Colon (tissue), 2 donors: ENCODE measurements around the gene NDUFA13.

Source experiments
- FAIRE-seq: peaks from 2 replicates; lab custom pipeline; 2012; peaks lifted over from hg19 to GRCh38; lab: Jason Lieb, UNC
- donor health status: control.
- donor health status: control.

Gene NDUFA13

DNA sequence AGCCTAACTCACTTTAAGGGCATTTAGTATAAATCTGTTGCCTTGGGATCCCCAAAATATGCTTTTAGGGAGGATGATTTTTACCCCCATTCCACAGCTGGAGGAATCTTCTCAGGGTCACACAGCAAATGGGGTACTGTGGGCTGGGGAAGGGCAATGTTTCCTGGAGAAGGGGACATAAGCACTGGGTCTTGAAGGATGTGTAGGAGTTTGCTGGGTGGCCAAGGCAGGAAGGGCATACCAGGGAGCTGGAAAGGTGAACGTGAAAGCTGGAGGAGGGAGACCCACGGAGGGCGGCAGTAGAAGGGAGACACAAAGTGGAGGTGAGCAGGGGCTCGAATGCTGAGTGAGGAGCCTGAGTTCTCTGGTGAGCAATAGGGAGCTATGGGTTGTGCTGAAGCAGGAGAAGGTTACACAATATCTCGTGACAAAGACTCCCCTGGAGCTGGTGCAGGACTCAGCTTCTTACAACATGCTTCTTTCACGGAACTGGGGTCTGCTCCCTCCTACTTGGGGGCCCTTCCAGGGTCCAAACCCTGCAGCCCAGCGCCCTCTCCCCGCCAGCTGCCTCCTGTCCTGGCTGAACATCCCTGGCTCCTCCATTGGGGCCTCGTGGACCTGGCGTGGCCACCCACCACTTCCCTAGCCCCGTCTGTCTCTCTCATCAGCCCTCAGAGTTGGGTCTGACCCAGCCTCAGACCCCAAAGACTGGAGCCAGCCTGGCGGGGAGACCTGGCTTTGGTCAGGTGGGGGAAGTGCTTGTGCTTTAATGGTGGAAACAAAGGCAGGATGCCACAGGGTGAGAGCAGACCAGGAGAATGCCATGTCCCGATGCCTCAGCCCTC lies 33.1 kb downstream of the NDUFA13 start:
- FAIRE-seq, result no peak

DNA sequence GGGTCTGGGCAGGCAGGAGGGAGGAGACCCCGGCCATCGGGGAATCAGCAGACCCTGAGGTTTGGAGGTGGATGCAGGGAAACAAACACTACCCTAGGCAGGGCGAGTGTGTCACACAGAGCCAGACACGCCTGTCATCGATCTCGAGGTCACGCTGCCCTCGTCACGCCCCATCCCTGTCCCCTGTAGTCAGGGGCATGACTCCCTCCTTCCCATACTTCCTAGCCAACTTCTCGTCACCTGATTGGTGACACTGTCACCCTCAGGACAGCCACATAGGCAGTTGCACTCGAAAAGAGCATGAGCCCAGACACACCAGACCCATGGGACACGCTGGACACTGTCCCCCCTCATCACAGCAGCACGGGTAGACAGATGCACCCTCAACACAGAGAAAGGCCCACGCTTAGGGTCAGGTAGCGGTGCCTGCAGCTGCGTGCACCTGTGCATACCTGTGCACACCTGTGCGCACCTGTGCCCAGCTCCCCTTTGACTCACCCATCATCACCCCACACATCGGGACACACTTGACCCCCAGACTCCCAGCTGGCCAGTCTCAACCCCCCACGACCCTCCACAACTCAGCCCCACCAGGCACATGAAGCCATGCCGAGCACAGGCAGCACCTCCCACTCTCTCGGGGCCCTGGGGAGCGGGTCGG lies 33.9 kb downstream of the NDUFA13 start:
- no peak for FAIRE-seq

DNA sequence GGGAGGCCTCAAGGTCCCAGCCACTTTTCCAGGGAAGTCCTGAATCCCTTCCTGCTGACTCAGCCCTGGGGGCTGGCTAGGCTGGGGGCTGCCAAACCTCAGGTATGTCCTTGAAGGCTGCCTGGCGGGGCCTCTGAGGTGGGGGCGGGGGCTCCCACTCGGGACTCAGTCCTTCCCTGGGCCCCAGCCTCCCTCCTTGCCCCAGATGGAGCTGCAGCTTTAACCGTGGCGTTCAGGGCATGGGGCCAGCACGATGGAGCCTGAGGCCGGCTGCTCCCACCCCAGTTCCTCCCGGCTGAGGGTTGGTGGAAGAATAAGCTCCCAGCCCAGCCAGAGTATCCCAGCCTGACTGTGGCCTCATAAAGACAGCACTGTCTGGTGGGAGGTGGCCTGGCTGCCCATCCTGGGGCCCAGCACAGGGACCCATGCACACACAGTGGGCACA lies 34.5 kb downstream of the NDUFA13 start:
- FAIRE-seq, result no peak

DNA sequence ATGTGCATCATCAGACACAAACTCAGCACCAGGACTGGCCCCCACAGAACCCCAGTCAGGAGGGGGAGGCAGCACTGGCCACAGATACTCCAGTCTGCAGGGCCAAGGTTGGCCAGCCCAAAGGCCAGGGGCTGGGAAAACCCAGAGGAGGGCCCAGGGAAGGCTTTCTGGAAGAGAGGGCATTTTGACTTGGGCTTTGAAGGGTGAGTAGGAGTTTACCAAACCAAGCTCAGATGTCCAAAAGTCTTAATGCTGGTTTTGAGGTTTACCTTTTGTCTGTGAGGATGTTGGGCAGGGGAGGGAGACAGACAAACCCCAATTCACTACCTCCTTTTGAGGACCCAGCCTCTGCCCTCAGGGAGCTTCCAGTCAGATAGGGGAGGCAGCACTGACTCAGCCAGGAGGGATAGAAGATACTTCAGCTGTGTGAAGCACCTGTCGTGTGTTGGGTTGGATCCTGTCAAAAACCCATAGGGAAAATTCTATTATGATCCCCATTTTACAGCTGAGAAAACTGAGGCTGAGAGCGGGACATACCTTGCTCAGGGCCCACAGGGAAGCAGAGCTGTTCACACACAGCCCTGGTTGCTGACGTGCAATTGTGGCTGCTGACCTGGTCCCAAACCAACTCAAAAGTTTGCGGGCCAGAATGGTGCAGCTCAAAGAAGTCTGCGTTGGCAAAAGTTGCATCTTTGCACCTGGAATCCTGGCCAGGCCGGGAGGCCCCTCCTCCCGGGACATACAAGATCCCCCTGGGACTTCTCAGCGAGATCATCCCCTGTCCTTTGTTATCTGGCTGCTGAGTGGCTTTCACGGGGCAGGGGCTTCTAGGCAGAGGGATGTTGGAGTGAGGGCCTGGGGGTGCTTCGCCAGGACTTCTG lies 35.2 kb downstream of the NDUFA13 start:
- no peak for FAIRE-seq

DNA sequence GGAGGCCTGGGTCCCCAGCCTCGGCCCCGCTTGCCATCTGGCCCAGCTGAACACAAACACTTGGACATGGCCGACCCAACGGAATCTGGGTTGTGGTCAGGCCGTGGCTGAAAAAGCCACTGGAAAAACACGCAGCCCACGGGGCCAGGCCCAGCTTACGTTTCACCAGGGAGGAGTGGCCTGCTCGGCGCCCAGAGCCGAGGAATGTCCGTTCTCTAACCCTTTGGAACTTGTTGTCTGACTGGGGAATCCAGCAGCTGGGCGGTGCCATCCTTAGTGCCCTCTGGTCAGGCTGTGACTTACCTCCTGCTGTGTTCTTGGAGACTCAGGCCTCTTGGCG lies 35.8 kb downstream of the NDUFA13 start:
- no peak for FAIRE-seq

DNA sequence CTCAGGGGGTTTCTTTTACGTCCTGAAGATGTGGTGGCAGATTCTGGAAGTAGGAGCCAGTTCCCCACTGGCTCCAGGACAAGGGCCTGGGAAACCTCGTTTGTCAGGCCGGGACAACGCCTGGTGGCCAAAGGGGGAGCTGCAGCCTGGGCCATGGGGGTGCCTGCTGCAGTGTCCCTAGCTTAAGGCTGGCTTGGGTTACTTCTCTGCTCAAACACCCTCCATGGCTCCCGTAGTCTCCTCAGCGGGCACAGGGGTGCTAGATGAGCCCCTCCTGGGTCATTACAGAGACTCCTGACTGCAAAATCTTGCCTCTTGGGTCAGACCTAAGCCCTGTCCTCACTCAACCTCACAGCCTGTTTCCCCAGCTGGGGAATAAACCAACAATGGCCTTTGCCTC lies 36.8 kb downstream of the NDUFA13 start:
- FAIRE-seq, result no peak

DNA sequence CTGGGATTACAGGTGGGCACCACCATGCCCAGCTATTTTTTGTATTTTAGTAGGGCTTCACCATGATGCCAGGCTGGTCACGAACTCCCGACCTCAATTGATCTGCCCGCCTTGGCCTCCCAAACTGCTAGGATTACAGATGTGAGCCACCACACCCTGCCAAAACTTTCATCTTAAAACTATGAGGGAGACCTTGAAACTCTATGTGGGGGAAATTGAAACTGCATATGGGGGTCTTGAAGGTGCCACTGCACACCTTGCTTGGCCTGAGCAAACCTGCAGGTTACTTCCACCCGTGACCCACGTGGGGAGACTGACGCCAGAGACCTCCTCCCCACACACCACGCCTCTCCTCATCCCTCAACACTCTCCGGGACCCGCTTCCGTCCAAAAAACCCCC lies 37.6 kb downstream of the NDUFA13 start:
- no peak for FAIRE-seq

DNA sequence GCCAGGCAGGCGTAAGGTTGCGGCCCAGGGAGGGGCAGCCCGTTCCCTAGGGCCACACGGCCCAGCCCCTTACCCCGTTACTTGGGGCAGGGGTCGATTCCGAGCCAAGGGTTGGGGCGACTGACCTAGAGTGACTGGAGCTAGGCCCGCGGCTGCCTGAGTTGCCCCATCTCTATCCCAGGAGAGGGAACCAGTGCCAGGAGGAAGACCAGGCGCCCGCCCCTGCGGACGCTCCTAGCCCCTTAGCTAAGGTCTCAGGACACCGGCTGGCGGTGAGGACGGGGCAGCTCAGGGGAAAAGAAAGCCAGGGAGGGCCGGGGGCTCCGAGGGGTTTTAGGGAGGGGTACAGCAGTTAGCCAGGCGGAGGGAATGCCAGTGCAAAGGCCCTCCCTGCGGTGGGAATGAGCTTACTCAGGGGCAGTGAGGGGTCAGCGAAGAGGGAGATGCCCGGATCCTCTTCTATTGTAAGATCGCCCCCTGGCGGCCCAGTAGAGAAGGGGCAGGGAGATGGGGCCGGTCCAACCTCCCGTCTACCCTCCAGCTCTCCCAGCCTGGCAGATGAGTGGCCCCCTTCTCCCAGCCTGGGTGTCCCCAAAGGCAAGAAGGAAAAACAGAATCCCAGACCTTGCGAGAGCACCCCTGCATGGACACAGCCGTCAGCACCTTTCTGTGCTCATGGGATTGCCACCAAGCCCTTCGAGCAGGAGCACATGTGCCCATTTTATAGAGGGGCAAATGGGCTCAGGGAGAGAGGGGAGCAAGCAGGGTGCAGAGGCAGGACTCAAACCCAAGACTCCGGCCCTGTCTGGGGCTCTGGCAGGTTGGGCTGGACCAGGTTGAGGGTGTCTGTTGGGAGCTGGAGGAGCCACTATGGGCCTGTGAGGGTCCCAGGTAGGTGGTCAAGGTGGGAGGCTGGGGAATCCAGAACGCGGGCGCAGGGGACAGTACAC lies 38.3 kb downstream of the NDUFA13 start:
- no peak for FAIRE-seq

DNA sequence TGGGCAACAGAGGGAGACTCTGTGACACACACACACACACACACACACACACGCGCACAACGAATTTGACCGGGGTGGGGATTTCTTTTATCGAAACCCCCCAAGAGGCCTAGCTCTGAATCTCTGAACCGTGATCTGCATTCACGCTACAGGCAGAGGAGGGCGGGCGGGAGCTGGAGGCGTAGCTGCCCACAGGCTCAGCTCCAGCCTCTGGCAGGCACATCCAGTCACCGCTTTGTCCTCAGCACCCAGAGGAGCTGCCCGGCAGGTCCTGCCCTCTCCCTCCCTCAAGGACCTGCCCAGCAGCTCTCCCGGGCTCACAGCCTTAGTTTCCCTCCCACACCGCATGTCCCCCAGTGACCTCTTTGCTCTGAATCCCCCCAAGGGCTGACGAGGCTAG lies 42.0 kb downstream of the NDUFA13 start:
- FAIRE-seq, result no peak

DNA sequence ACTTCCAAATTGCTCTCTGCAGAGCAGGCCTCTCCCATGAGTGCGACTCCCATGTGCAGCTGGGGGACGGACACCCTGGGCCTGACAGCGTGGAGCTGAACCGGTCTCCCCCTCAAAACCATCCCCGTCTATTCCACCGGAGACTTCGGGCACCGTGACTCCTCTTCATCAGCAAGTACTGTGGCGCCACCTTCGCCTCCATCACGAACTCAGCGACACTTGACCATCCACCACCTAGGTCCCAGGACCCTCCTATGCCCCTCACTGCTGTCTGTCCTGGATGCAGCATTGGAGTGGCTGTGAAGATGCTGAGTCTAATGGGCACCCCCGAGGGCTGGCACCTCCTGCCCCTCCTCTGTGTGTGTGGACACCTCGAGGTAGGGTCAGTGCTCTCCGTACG lies 42.6 kb downstream of the NDUFA13 start:
- no peak for FAIRE-seq

DNA sequence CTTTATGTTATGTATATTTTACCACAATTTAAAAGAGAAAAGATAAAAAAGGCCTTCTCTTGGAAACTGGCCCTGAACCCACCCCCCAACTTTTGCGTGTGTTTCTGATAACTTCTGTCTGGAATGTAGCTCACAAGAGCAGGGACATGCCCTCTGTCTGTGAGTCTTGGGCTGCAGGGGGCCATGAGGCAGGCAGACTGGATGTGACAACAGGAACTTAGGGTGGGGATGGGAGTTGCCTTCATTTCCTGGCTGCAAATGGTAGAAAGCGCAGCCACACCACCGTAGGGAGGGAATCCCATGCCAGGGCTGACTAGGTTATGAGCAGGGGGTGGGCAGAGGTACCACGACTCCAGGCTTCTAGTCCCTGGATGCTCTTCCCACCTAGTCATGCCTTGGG lies 43.9 kb downstream of the NDUFA13 start:
- FAIRE-seq, result no peak

DNA sequence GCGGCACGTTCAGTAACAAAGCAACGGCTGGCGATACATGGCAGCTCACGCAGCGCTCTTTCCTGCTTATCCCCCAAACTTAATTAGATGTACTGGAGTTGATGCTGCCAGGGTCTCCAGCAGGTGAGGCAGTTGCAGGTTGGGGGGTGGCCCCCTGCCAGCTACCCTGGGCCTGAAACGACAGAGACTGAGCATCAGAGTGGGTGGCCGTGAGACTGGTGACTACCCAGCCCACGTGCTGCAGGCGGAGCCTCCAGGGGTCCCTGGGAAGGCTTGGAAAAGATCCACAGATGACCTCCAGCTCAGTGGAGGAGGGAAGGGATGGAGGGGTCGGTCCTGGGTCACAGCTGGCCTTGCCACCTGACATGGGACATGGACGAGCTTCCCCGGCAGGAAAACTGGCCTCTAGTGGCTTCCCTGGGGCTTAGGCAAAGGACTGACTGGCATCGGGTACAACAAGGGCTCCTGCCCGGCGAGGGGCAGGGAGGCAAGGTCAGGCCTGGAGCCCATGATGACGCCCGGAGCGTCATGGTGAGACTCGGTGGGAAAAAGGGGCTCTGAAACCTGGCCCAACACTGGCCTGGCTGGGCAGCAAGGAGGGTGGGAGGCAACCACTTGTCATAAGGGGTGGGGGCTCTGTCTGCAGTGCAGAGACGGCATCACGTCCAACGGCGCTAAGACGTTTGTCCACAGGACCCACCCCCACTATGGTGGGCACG lies 46.1 kb downstream of the NDUFA13 start:
- no peak for FAIRE-seq

DNA sequence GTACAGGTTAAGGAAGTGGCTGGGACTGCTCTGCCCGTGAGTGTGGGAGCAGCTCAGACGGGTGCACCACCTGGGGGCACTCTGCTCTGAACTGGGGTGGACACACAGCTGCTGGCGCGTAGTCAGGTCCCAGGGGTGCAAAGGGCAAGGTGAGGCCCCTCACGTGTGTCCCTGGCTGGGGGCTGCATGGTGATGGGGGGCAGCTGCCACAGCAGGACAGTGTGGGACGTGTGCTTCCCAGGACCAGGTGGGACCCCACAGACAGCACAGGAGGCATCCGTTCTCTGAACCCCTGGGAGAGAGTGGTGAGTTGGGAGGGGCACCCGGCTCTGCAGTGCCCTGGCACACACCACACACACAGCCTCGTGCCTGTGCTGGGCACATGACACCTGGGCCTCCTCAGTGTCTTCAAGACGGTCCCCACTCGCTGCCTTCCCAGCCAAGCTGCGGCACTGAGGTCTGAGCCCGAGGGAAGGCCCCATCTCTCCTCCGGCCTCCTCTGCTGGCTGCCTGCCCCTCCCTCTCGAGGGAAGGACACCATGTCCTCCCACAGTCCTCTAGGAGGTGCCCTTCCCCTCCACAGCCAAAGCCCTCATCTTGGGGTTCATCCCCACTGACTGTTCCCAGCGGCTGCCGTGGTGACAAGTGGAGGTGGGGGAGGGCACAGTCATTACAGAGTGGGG lies 46.8 kb downstream of the NDUFA13 start:
- no peak for FAIRE-seq

DNA sequence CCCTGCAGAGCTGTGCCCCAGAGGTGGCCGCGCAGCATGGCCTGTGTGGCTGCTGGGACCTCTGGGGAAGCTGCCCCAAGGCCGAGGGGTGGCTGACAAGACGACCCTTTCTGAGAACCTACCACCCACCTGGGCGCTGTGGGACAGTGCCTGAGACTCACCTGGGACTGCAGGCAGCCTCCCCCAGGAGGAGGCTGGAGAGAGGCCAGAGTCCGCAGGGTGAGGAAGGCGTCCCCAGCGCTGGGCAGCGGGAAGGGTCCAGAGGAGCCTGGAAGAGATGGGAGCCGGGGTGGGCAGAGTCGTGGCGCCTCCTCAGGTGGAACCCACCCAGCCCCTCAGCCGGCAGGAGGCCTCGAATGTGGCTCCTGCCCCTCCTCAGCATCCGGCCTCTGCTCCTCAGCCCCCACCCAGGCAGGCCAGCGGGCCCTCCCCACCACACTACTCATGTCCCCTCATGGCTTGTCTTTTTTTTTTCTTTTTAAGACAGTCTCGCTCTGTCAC lies 47.4 kb downstream of the NDUFA13 start:
- FAIRE-seq, result no peak

DNA sequence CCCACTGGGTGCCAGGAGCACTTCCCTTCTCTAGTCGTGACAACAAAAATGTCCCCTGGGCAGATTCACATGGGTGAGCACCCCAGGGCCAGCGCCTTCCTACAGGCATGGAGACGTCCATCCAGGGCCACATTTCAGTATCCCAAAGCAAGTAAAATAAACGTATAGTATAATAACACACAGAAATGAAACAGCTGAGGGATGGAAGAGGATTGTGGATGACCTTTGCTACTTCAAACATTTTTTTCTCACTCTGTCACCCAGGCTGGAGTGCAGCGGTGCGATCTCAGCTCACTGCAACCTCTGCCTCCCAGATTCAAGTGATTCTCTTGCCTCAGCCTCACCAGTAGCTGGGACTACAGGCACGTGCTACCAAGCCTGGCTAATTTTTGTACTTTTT lies 50.3 kb downstream of the NDUFA13 start:
- no peak for FAIRE-seq

DNA sequence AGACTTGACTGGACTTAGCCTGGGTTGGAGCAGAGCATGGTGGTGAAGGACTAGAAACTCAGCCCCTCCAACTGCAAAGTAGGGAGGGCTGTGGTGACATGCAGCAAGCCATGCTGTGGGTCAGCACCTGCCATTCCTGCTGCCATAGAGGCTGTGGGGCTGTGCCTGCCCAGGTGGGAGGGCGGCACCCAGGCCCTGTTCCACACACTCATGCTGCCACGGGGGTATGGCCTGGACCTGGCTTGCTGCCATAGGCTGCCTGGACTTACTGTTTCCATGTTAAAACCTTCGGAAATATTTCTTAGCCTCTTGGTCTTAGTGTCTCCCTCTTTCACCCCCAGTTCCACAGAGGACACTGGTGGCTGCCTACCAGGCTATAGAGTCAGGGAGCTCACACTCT lies 51.4 kb downstream of the NDUFA13 start:
- no peak for FAIRE-seq

DNA sequence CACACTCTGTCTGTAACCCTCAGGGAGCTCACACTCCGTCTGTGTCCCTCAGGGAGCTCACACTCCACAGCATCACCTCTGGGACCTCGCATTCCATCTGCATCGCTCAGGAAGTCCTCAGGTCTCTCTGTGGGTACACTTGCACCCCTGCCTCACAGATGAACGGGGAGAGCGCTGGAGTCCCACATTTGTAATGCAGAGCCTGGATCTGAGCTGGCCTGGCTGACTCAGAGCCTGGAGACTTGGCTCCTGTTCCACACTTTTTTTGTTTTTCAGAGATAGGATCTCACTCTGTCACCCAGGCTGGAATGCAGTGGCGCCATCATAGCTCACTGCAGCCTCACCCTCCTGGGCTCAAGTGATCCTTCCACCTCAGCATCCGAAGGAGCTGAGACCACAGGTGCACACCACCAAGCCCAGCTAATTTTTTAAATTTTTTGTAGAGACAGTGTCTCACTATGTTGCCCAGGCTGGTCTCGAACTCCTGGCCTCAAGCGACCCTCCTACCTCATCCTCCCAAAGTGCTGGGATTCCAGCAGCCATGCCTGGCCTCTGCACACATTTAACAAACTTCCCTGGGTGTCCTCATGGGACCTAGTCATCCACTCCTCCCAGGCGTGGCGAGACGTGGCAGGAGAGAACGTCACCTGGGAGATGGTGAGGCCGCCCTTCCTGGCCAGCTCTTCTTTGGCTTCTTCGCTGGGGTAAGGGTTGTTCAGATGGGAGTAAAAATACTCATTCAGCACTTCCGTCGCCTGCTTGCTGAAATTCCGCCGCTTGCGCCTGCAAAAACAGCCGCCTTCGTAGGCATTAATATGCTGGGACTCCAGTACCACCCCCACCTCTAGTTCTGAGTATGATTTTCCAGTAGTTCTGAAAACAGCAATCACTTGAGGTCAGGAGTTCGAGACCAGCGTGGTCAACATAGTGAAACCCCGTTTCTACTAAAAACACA lies 53.1 kb downstream of the NDUFA13 start:
- no peak for FAIRE-seq

DNA sequence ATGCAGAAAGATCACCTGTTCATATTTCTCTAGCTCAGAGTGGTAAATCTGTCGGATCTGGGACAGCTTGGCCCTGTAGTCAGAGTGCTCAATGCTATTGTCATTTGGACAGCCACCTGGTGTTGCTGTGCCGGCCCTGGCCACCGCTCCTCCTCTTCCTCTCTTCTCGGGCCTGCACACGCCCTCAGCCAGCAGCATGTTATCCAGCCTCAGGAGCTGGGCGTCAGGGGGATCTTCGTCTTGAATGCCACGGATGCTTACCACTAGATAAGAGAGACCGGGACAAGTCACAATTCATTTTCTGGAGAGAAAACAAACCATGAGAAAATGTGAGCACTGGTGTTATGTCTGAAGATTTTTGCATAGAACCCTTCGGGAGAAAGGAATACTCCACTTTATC lies 54.5 kb downstream of the NDUFA13 start:
- FAIRE-seq, result no peak
